Brain microvascular endothelial cell (primary cell): ENCODE measurements around the gene ZNF865.
"Not testable (repeated sequence)": the region's sequence is repeated elsewhere in the genome, so short reads cannot be mapped to it uniquely, and the experiment has no call there.

ENCODE experiments used
- DNase-seq: peaks from one replicate; pipeline ENCODE4 v3.0.0-alpha.2; 2020
- H3K27ac ChIP-seq: fragments of 250-450 bp; sonication (Bioruptor Pico); 2 replicates; pipeline ENCODE4 v1.5.1; 2020; ENCODE audit warnings: mild to moderate bottlenecking, moderate library complexity
- H3K27me3 ChIP-seq: fragments of 250-450 bp; sonication (Bioruptor Pico); replicated peaks from 2 replicates; pipeline ENCODE4 v1.5.1; 2020; ENCODE audit warnings: mild to moderate bottlenecking
- H3K36me3 ChIP-seq: fragments of 250-450 bp; sonication (Bioruptor Pico); replicated peaks from 2 replicates; pipeline ENCODE4 v1.5.1; 2020; ENCODE audit warnings: mild to moderate bottlenecking
- H3K4me3 ChIP-seq: 2 replicates; pipeline ENCODE4 v1.5.1; 2011; ENCODE audit warnings: low read depth, mild to moderate bottlenecking, control low read depth, low read length, moderate library complexity
- in situ Hi-C: cut with HindIII; loops from 2 replicates; pipeline ENCODE4 v1.10.0; 2017; ENCODE audit warnings: low sequenced_read_pairs, low pct_ligation_motif_present
- TF ChIP-seq, protein P1 (sequence below): IDR thresholded peaks from 2 replicates; pipeline ENCODE4 v1.5.1; 2011; ENCODE audit warnings: low read depth, mild to moderate bottlenecking, moderate library complexity, low read length, control low read depth, inconsistent platforms; ENCODE audit errors: missing control alignments

ZNF865 gene

DNA sequence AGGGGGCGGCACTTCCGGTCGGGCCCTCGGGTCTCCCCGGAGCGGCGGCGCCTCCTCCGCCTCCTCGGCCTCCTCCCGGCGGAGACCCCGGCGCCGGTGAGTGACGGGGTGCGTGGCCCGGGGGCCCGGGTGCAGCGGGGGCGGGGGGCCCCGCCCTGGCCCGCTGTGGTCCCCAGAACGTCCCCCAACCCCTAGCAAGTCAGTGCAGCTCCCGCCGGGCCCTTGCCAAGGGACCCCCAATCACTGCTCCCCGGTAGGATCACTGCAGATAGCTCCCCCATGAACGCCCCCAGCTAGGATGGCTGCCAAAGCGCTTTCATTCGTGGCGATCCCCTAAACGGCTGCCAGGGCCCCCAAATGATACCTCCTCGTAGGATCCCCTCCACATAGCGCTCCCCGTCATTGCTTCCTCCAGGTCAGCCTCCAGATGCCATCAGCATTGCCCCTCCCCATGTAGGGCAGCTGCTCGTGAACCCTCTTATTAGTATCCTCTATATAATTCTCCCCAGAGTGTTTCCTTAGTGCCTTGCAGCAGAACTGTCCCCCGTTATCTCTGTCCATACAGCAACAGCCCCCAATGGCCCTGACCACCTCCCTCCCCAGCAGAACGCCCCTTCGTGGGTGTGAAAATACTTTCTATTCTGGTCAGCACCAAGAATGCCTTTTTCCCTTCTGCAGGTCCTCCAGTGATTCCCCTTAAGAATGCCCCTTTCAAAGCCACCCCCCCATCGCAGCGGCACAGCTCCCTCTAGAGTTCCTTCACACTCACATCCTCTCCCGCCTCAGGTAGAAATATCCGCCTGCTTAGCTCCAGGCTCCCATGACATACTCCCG lies at the start of gene ZNF865:
ZNF865 (plus strand) TSS at position 11 of the 834 bp plus-strand sequence. CDS start 7,972 bp downstream, outside the sequence.
- peak within 1 kb of the TSS; percentile 90 for H3K4me3 ChIP-seq
- peak; percentile 81 for DNase-seq
- TF ChIP-seq, protein P1, sequence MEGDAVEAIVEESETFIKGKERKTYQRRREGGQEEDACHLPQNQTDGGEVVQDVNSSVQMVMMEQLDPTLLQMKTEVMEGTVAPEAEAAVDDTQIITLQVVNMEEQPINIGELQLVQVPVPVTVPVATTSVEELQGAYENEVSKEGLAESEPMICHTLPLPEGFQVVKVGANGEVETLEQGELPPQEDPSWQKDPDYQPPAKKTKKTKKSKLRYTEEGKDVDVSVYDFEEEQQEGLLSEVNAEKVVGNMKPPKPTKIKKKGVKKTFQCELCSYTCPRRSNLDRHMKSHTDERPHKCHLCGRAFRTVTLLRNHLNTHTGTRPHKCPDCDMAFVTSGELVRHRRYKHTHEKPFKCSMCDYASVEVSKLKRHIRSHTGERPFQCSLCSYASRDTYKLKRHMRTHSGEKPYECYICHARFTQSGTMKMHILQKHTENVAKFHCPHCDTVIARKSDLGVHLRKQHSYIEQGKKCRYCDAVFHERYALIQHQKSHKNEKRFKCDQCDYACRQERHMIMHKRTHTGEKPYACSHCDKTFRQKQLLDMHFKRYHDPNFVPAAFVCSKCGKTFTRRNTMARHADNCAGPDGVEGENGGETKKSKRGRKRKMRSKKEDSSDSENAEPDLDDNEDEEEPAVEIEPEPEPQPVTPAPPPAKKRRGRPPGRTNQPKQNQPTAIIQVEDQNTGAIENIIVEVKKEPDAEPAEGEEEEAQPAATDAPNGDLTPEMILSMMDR = peak; percentile 93
- H3K36me3 ChIP-seq = peaks cover 8% of the 10 kb centered on the region
- H3K27ac ChIP-seq = peak within 1 kb of the TSS; percentile 72
- in situ Hi-C loops = loop anchor here (25.0 kb wide), 1 partner anchor 219 kb away; the partner anchor contains the start of genes RPL28, TMEM190 and TMEM238
- H3K27me3 ChIP-seq = no peaks in the 10 kb centered on the region

DNA sequence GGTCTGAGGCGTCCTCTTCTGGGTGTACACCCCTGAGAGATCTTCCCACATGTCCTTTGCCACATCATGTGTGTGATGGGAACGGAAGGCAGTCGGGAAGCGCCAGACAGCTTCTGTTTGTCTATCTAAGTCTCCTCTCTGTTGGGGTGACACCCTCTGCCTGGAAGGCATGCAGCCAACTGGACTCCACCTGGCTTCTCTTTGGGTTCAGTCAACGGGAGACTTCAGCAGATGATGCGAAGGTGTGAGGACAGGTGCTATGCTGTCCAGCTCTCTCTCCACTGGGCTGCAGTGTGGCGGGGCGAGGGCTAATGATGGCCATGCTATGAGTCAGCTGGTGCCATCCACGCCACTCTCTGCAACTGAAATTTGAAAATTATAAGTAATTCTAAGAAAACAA lies 45.8 kb upstream of the ZNF865 start:
- H3K4me3 ChIP-seq = no peak overlapping the region
- no peak overlapping the region for H3K27ac ChIP-seq
- H3K36me3 ChIP-seq = no peaks in the 10 kb centered on the region
- H3K27me3 ChIP-seq = no peaks in the 10 kb centered on the region
- in situ Hi-C loops = no loop called here
- TF ChIP-seq, protein P1 = no peak
- DNase-seq = no peak

DNA sequence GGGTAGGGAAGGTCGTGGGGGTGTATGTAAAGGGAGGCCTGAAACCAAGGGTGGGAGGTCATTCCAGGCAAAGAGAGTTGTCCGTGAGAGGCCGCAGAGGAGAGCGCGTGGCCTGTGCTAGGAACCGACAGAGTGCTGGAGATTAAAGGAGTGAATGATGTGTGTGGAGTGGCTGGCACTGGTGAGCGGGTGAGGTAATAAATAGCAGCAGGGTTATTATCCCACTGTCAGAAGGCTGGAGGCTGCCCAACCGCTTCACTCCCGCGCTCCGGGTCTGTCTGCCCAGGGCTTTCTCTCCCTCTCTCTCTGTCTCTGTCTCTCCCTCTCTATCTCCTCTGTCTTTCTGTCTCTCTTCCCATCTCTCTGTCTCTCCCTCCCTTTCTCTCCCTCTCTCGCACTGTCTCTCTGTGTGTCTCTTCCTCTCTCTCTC lies 42.2 kb upstream of the ZNF865 start:
- Histone ChIP-seq H3K4me3 (no peak overlapping the region), H3K27ac (no peak overlapping the region), H3K27me3 (no peaks in the 10 kb centered on the region), H3K36me3 (no peaks in the 10 kb centered on the region)
- TF ChIP-seq, protein P1 = no peak
- DNase-seq = no peak
- in situ Hi-C loops = no loop called here

DNA sequence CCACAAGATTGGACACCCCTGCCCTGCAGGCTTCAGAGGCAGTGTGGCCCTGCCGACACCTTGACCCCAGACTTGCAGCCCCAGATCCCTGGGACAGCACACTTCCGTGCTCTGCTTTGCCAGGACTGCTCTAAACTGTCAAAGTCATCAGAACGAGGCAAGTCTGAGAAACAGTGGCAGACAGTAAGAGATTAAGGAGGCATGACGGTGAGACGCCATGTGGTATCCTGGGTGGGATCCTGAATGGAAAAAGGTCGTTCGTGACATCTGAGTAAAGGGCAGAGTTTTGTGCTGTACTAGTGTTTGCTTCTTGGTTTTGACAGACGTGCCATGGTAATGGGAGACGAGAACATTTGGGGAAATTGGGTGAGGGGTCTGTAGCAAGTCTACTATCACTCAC lies 38.6 kb upstream of the ZNF865 start:
- no peak for DNase-seq
- H3K4me3 ChIP-seq = no peak overlapping the region
- in situ Hi-C loops = no loop called here
- no peaks in the 10 kb centered on the region for H3K36me3 ChIP-seq
- TF ChIP-seq, protein P1 = no peak
- H3K27me3 ChIP-seq = no peaks in the 10 kb centered on the region
- H3K27ac ChIP-seq = no peak overlapping the region

DNA sequence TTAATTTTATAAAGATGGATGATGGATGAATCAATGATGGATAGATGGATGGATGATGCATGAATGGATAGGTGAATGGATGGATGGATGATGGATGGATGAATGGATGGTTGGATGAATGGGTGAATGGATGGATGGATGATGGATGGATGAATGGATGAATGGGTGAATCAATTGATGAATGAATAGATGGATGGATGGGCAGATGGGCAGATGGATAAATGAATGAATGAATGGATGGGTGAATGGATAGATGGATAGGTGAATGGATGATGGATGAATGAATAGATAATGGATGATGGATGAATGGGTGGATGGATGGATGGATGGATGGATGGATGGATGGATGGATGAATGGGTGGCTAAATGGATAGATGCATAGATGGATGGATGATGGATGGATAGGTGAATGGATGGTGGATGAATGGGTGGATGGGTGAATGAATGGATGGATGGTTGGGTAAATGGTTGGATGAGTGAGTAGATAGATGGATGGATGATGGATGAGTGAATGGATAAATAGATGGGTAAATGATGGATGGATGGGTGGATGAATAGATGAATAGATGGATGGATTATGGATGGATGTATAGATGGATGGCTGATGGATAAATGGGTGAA lies 37.6 kb upstream of the ZNF865 start:
- in situ Hi-C loops = no loop called here
- no peak for DNase-seq
- H3K36me3 ChIP-seq = no peaks in the 10 kb centered on the region
- H3K27ac ChIP-seq = no peak overlapping the region
- TF ChIP-seq, protein P1 = no peak
- no peak overlapping the region for H3K4me3 ChIP-seq
- H3K27me3 ChIP-seq = no peaks in the 10 kb centered on the region

DNA sequence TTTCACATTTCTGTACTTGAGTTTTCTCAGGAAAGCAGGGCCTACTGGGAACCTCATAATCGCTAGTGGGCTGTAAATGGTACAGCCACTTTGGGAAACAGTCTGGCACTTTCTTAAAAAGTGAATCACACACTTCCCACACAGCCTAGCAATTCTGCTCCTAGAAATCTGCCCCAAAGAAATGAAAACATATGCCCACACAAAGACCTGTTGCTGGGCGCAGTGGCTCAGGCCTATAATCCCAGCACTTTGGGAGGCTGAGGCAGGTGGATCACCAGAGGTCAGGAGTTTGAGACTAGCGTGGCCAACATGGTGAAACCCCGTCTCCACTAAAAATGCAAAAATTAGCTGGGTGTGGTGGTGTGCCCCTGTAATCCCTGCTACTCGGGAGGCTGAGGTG lies 36.0 kb upstream of the ZNF865 start:
- H3K36me3 ChIP-seq, H3K4me3 ChIP-seq, H3K27me3 ChIP-seq, DNase-seq, H3K27ac ChIP-seq, in situ Hi-C loops: not testable (repeated sequence)

DNA sequence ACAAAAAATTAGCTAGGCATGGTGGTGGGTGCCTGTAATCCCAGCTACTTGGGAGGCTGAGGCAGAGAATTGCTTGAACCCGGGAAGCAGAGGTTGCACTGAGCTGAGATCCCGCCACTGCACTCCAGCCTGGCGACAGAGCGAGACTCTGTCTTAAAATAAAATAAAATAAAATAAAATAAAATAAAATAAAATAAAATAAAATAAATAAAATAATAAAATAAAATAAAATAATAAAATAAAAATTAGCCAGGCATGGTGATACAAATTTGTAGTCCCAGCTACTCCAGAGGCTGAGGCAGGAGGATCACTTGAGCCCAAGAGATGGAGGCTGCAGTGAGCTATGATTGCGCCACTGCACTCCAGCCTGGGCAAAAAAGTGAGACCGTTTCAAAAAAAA lies 31.5 kb upstream of the ZNF865 start:
- in situ Hi-C loops, H3K27me3 ChIP-seq, DNase-seq, H3K27ac ChIP-seq, H3K4me3 ChIP-seq: not testable (repeated sequence)
- H3K36me3 ChIP-seq = peaks cover 14% of the 10 kb centered on the region
